HEK293 (cell line): ENCODE results near the gene RNASET2.

Source experiments
- CTCF ChIA-PET: fragments of 350-600 bp; formaldehyde crosslinking; extraction: SDS; loops from one replicate; lab custom pipeline; 2021; ENCODE audit warnings: antibody characterized with exemption; lab: Yijun Ruan, JAX
- POLR2A ChIA-PET: fragments of 300-600 bp; formaldehyde crosslinking; extraction: SDS; loops from one replicate; lab custom pipeline; 2020; ENCODE audit warnings: antibody characterized with exemption, inconsistent platforms; lab: Yijun Ruan, JAX
- H3K27ac ChIP-seq: fragments of 200-500 bp; sonication (Bioruptor generic); 2 replicates; pipeline ENCODE4 v1.5.1; 2014; ENCODE audit warnings: low read depth, low read length, control low read depth, inconsistent platforms; ENCODE audit errors: extremely low read depth
- H3K36me3 ChIP-seq, 2 experiments: fragments of 200-500 bp in 1 of 2; sonication (Bioruptor generic) in 1 of 2; 1 replicate in 1 of 2; 2 replicates in 1 of 2; pipeline ENCODE4 v1.5.1; 2014 to 2017; ENCODE audit warnings: inconsistent platforms in 2 of 2, low read length in 2 of 2; ENCODE audit not compliant: control insufficient read depth in 2 of 2, insufficient read depth in 1 of 2
- H3K4me1 ChIP-seq: fragments of 200-500 bp; sonication (Bioruptor generic); 2 replicates; pipeline ENCODE4 v1.5.1; 2014; ENCODE audit warnings: mild to moderate bottlenecking, low read length, inconsistent platforms; ENCODE audit not compliant: control insufficient read depth, insufficient read depth
- H3K4me3 ChIP-seq: 2 replicates; pipeline ENCODE4 v1.5.1; 2011; ENCODE audit warnings: low read depth, mild to moderate bottlenecking, control low read depth, low read length, moderate library complexity
- H3K9me3 ChIP-seq: fragments of 200-500 bp; sonication (Bioruptor generic); 2 replicates; pipeline ENCODE4 v1.5.1; 2014; ENCODE audit warnings: low read depth, low read length, inconsistent platforms; ENCODE audit not compliant: control insufficient read depth, insufficient read depth
- GLIS2 ChIP-seq: fragments of 450-650 bp; formaldehyde crosslinking; IDR thresholded peaks from 2 replicates; pipeline ENCODE4 v1.5.1; 2016; ENCODE audit warnings: missing biosample characterization, missing genetic modification characterization
- MYNN ChIP-seq: fragments of 450-650 bp; formaldehyde crosslinking; IDR thresholded peaks from 2 replicates; pipeline ENCODE4 v1.5.1; 2016; ENCODE audit warnings: missing biosample characterization, missing genetic modification characterization, borderline replicate concordance
- MZF1 ChIP-seq: fragments of 450-650 bp; formaldehyde crosslinking; IDR thresholded peaks from 2 replicates; pipeline ENCODE4 v1.5.1; 2017; ENCODE audit warnings: missing biosample characterization, missing genetic modification characterization, borderline replicate concordance
- OSR2 ChIP-seq: fragments of 450-650 bp; formaldehyde crosslinking; IDR thresholded peaks from 2 replicates; pipeline ENCODE4 v1.5.1; 2016; ENCODE audit warnings: missing biosample characterization, missing genetic modification characterization
- PRDM1 ChIP-seq: fragments of 450-650 bp; formaldehyde crosslinking; IDR thresholded peaks from 2 replicates; pipeline ENCODE4; 2016; ENCODE audit warnings: missing biosample characterization, missing genetic modification characterization
- RBAK ChIP-seq: fragments of 450-650 bp; formaldehyde crosslinking; IDR thresholded peaks from 2 replicates; pipeline ENCODE4 v1.5.1; 2016; ENCODE audit warnings: missing biosample characterization, missing genetic modification characterization
- WT1 ChIP-seq: fragments of 450-650 bp; formaldehyde crosslinking; IDR thresholded peaks from 2 replicates; pipeline ENCODE4 v1.5.1; 2016; ENCODE audit warnings: missing biosample characterization, missing genetic modification characterization
- ZBTB10 ChIP-seq: fragments of 450-650 bp; formaldehyde crosslinking; IDR thresholded peaks from 2 replicates; pipeline ENCODE4 v1.5.1; 2016; ENCODE audit warnings: missing biosample characterization, missing genetic modification characterization
- ZBTB20 ChIP-seq: fragments of 450-650 bp; formaldehyde crosslinking; IDR thresholded peaks from 2 replicates; pipeline ENCODE4 v1.5.1; 2016; ENCODE audit warnings: missing biosample characterization, missing genetic modification characterization
- ZNF184 ChIP-seq: fragments of 450-650 bp; IDR thresholded peaks from 2 replicates; pipeline ENCODE4 v1.5.1; 2018; ENCODE audit warnings: missing biosample characterization, mild to moderate bottlenecking, missing genetic modification characterization
- ZNF23 ChIP-seq: fragments of 450-650 bp; formaldehyde crosslinking; IDR thresholded peaks from 2 replicates; pipeline ENCODE4 v1.5.1; 2016; ENCODE audit warnings: missing biosample characterization, missing genetic modification characterization, borderline replicate concordance
- ZNF335 ChIP-seq: fragments of 450-650 bp; formaldehyde crosslinking; conservative IDR thresholded peaks from 2 replicates; pipeline ENCODE4 v1.5.1; 2016; ENCODE audit warnings: missing biosample characterization, missing genetic modification characterization
- ZNF341 ChIP-seq: fragments of 450-650 bp; formaldehyde crosslinking; IDR thresholded peaks from 2 replicates; pipeline ENCODE4; 2016; ENCODE audit warnings: low read depth, missing biosample characterization, missing genetic modification characterization
- ZNF354C ChIP-seq: fragments of 450-650 bp; formaldehyde crosslinking; IDR thresholded peaks from 2 replicates; pipeline ENCODE4 v1.5.1; 2016; ENCODE audit warnings: missing biosample characterization, missing genetic modification characterization, low read depth, borderline replicate concordance
- ZNF366 ChIP-seq: fragments of 450-650 bp; formaldehyde crosslinking; conservative IDR thresholded peaks from 2 replicates; pipeline ENCODE4 v1.5.1; 2016; ENCODE audit warnings: missing biosample characterization, missing genetic modification characterization
- ZNF600 ChIP-seq: fragments of 450-650 bp; formaldehyde crosslinking; IDR thresholded peaks from 2 replicates; pipeline ENCODE4 v1.5.1; 2016; ENCODE audit warnings: missing biosample characterization, missing genetic modification characterization
- ZNF623 ChIP-seq: fragments of 450-650 bp; formaldehyde crosslinking; IDR thresholded peaks from 2 replicates; pipeline ENCODE4 v1.5.1; 2016; ENCODE audit warnings: missing biosample characterization, missing genetic modification characterization
- ZNF626 ChIP-seq: fragments of 450-650 bp; sonication (Bioruptor Pico); formaldehyde crosslinking; IDR thresholded peaks from 2 replicates; pipeline ENCODE4 v1.5.1; 2018; ENCODE audit warnings: missing biosample characterization, missing genetic modification characterization, inconsistent platforms
- ZNF658 ChIP-seq: fragments of 450-650 bp; formaldehyde crosslinking; IDR thresholded peaks from 2 replicates; pipeline ENCODE4; 2016; ENCODE audit warnings: missing biosample characterization, missing genetic modification characterization
- ZNF677 ChIP-seq: fragments of 450-650 bp; IDR thresholded peaks from 2 replicates; pipeline ENCODE4 v1.5.0; 2018; ENCODE audit warnings: missing biosample characterization, mild to moderate bottlenecking, missing genetic modification characterization, moderate library complexity
- ZNF776 ChIP-seq: fragments of 450-650 bp; formaldehyde crosslinking; IDR thresholded peaks from 2 replicates; pipeline ENCODE4 v1.5.0; 2017; ENCODE audit warnings: missing biosample characterization, missing genetic modification characterization, borderline replicate concordance
- ZNF777 ChIP-seq: fragments of 450-650 bp; formaldehyde crosslinking; IDR thresholded peaks from 2 replicates; pipeline ENCODE4 v1.5.1; 2017; ENCODE audit warnings: missing biosample characterization, missing genetic modification characterization, borderline replicate concordance
- ZNF830 ChIP-seq: fragments of 450-650 bp; IDR thresholded peaks from 2 replicates; pipeline ENCODE4 v1.5.0; 2018; ENCODE audit warnings: missing biosample characterization, missing genetic modification characterization, low read depth, mild to moderate bottlenecking, moderate library complexity

The RNASET2 gene

GRCh38 chr6:166966268-166966667 is 9.9 kb upstream of the RNASET2 start:
- Histone ChIP-seq H3K4me1 (no peaks in the 10 kb centered on the region), H3K9me3 (no peaks in the 10 kb centered on the region; the same call in 1 of the 2 replicates), H3K4me3 (no peak overlapping the region), H3K36me3 (peaks cover 0 to 6% of the 10 kb centered on the region in 2 experiments; a peak in 1 of 3 replicates), H3K27ac (no peak overlapping the region)
- ChIA-PET CTCF (no interaction called here), POLR2A (no interaction called here)
- TF ChIP-seq ZBTB10 (tag by site-specific recombination) (no peak), ZNF354C (tag by site-specific recombination) (no peak), ZNF776 (no peak), WT1 (no peak), ZNF830 (tag by site-specific recombination) (no peak), MYNN (tag by site-specific recombination) (peak; percentile 58; the same call in 1 of the 2 replicates), ZNF626 (tag by site-specific recombination) (no peak), ZNF335 (tag by site-specific recombination) (no peak)
- TF ChIP-seq, all 188 proteins: peak for 1

- peaks cover 6% of the 10 kb centered on the region; the same call in 1 of the 2 replicates for H3K4me1 ChIP-seq
- no peak overlapping the region for H3K4me3 ChIP-seq
- TF ChIP-seq GLIS2 (tag by site-specific recombination) (no peak), ZNF677 (peak; percentile 82), ZNF23 (tag by site-specific recombination) (no peak), ZBTB20 (tag by site-specific recombination) (no peak)
- CTCF ChIA-PET = no interaction called here
- POLR2A ChIA-PET = no interaction called here
- H3K9me3 ChIP-seq = no peaks in the 10 kb centered on the region
- H3K36me3 ChIP-seq = no peaks in the 10 kb centered on the region
- no peak overlapping the region for H3K27ac ChIP-seq
These were observed 4.2 kb upstream of the RNASET2 start for GRCh38 chr6:166960609-166960978.

- ChIA-PET POLR2A (no interaction called here), CTCF (interaction anchor here (0.6 kb wide), 1 partner anchor 464 kb away, joined by 3 read pairs; no protein-coding TSS in a partner anchor)
These were observed 3.7 kb upstream of the RNASET2 start for GRCh38 chr6:166959911-166960608.

GRCh38 chr6:166958926-166959861 is 2.8 kb upstream of the RNASET2 start:
- no peaks in the 10 kb centered on the region for H3K9me3 ChIP-seq
- H3K27ac ChIP-seq = no peak overlapping the region
- H3K36me3 ChIP-seq = no peaks in the 10 kb centered on the region
- H3K4me1 ChIP-seq = peaks cover 6% of the 10 kb centered on the region; the same call in 1 of the 2 replicates
- no peak overlapping the region for H3K4me3 ChIP-seq
- CTCF ChIA-PET = interaction anchor here (1.7 kb wide), 1 partner anchor 30 kb away, joined by 6 read pairs; no protein-coding TSS in a partner anchor
- no peak for TF ChIP-seq ZNF184 (tag by site-specific recombination)
- no peak for TF ChIP-seq RBAK (tag by site-specific recombination)
- TF ChIP-seq ZNF600 = no peak
- no peak for TF ChIP-seq ZNF777 (tag by site-specific recombination)
- no peak for TF ChIP-seq ZNF623 (tag by site-specific recombination)
- no peak for TF ChIP-seq OSR2 (tag by site-specific recombination)
- TF ChIP-seq ZNF366 (tag by site-specific recombination) = peak; percentile 37; the same call in 1 of the 2 replicates
- TF ChIP-seq MZF1 (tag by site-specific recombination) = no peak
- no peak for TF ChIP-seq ZNF658
- TF ChIP-seq, all 188 proteins: peak for 1
- POLR2A ChIA-PET = no interaction called here

More at GRCh38 chr6:166959911-166960608, 3.7 kb upstream of the RNASET2 start:
- H3K36me3 ChIP-seq = no peaks in the 10 kb centered on the region
- H3K9me3 ChIP-seq = no peaks in the 10 kb centered on the region
- TF ChIP-seq PRDM1 (tag by site-specific recombination) (peak; percentile 61; the same call in 1 of the 2 replicates), ZNF341 (tag by site-specific recombination) (no peak)
- no peak overlapping the region for H3K4me3 ChIP-seq
- no peak overlapping the region for H3K27ac ChIP-seq
- peaks cover 6% of the 10 kb centered on the region; the same call in 1 of the 2 replicates for H3K4me1 ChIP-seq
